Measurements from ENCODE around the gene SETD4.

- TF ChIP-seq CTCF (IDR thresholded peaks at IDR 0.05; ENCODE audit: borderline replicate concordance, extremely low read depth, low read length, poor library complexity, severe bottlenecking) (no peak), EZH2 (IDR thresholded peaks at IDR 0.05; ENCODE audit: borderline replicate concordance, low read depth, low read length, severe bottlenecking) (no peak)
Measured at GRCh38 chr21:36099000-36099399, 38.7 kb upstream of the SETD4 start.

Data from DND-41 (cell line).